HEK293T (cell line): Measurements from ENCODE around the gene FAM9A.

Source experiments
- ARNT ChIP-seq: fragments of 450-650 bp; IDR thresholded peaks from 2 replicates; pipeline ENCODE4 v1.6.1; 2017; ENCODE audit warnings: mild to moderate bottlenecking
- BHLHE40 ChIP-seq: fragments of 450-650 bp; IDR thresholded peaks from 2 replicates; pipeline ENCODE4 v1.6.1; 2016; ENCODE audit warnings: mild to moderate bottlenecking, moderate library complexity, borderline replicate concordance
- FOXA1 ChIP-seq: fragments of 450-650 bp; IDR thresholded peaks from 2 replicates; pipeline ENCODE4 v1.6.1; 2016; ENCODE audit warnings: mild to moderate bottlenecking
- FOXM1 ChIP-seq: fragments of 450-650 bp; IDR thresholded peaks from 2 replicates; pipeline ENCODE4 v1.6.1; 2017; ENCODE audit warnings: mild to moderate bottlenecking, borderline replicate concordance
- SP1 ChIP-seq: fragments of 450-650 bp; IDR thresholded peaks from 2 replicates; pipeline ENCODE4 v1.6.1; 2017
- SUZ12 ChIP-seq: fragments of 450-650 bp; IDR thresholded peaks from 2 replicates; pipeline ENCODE4 v1.6.1; 2016; ENCODE audit warnings: mild to moderate bottlenecking
- TARDBP ChIP-seq: fragments of 450-650 bp; IDR thresholded peaks from 2 replicates; pipeline ENCODE4 v1.6.1; 2016

DNA sequence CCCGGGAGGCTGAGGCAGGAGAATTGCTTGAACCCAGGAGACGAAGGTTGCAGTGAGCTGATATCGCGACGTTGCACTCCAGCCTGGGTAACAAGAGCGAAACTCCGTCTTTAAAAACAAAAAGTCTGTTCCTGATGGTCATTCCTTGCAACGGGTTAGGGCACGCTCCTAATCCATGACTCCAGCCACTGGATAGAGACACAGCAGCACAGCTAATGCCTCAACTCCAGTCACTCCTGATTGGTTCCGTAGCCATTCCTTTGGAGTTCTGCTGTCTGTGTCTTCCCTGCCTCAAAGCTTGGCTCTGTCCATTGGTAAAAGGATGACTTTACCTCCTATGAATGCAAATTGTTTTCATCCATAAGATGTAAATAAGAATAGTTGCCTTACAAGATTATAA is 44.3 kb upstream of the FAM9A start:
- TF ChIP-seq SP1: no peak
- TF ChIP-seq SUZ12: no peak
- TF ChIP-seq FOXM1: no peak
- TF ChIP-seq FOXA1: no peak
- TF ChIP-seq TARDBP: no peak
- no peak for TF ChIP-seq ARNT
- TF ChIP-seq BHLHE40: no peak
